ENCODE data around the gene BHLHE23. TPM values are rescaled to one million over a fixed set of nuclear protein-coding genes. Genes with fewer than 3 reads are reported as not detected.

Gene BHLHE23
- total RNA-seq, 1 donor from 2014 or later: not detected

DNA sequence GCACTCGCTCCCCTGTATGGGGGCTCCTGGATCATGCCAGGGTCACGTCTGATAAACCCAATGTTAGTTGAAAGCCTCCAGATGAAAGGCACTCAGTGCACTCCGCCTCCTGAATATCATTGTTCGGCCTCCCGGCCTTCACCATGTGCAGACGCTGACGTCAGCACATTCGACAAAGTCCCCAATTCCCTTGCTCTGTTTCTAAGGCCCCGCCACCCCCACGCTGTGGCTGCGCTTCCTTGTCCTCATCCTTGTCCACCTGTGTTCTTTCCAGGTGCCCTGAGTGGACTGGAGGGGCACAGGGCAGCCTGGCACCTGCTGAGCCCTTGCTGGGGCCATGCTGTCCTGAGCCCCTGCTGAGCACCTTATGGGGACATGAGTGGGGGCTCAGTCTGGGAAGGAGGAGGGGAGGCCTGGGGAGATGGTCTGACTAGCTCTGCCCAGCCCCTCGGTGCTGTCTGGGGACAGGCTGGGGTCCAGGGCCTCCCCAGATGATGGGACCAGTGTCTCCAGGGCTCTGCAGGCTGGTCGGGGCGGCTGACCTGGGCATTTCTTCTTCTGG, 9.8 kb upstream of the BHLHE23 start:
- TF ChIP-seq, protein P1, sequence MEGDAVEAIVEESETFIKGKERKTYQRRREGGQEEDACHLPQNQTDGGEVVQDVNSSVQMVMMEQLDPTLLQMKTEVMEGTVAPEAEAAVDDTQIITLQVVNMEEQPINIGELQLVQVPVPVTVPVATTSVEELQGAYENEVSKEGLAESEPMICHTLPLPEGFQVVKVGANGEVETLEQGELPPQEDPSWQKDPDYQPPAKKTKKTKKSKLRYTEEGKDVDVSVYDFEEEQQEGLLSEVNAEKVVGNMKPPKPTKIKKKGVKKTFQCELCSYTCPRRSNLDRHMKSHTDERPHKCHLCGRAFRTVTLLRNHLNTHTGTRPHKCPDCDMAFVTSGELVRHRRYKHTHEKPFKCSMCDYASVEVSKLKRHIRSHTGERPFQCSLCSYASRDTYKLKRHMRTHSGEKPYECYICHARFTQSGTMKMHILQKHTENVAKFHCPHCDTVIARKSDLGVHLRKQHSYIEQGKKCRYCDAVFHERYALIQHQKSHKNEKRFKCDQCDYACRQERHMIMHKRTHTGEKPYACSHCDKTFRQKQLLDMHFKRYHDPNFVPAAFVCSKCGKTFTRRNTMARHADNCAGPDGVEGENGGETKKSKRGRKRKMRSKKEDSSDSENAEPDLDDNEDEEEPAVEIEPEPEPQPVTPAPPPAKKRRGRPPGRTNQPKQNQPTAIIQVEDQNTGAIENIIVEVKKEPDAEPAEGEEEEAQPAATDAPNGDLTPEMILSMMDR (IDR thresholded peaks at IDR 0.05): no peak
- peaks cover 41% of the 10 kb centered on the region for H3K27me3 Mint-ChIP-seq (ENCODE audit: low read depth)
- no peak overlapping the region for H3K4me3 Mint-ChIP-seq (ENCODE audit: unreplicated experiment)
- H3K9me3 Mint-ChIP-seq (ENCODE audit: low read depth): peaks cover 12% of the 10 kb centered on the region
- H3K27ac Mint-ChIP-seq (ENCODE audit: unreplicated experiment): no peak overlapping the region
- H3K36me3 Mint-ChIP-seq (ENCODE audit: low read depth): peaks cover 7% of the 10 kb centered on the region
- H3K4me1 Mint-ChIP-seq (ENCODE audit: low read depth): peaks cover 5% of the 10 kb centered on the region
- peak; percentile 60 for DNase-seq (ENCODE audit: low spot score)

DNA sequence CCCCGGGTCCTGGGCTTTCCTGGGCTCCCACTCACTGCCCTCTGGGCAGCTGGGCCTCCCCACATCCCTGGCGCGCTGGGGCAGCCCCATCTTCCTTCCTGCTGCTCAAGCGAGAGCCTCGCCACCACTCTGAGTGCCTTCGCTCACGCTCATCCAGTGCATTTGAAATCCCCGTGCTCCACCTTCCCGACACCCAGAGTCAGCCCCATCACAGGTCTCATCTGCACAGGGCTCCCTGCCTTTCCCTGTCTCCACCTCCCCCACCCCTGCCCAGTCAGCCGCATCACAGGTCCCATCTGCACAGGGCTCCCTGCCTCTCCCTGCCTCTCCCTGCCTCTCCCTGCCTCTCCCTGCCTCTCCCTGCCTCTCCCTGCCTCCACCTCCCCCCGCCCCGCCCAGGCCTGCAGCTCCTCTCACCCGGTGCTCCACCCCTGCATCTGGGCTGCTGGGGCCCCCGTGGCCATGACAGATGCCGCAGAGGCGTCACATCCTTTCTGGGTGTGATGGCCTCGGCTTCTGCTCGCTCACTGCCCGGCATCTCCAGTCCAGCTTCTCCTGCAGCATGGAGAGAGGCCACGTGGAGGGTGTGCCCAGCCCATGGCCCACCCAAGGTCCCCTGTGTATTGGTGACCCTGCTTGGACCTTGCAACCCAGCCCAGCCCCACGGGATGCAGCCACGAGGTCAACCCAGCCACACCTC, 9.0 kb upstream of the BHLHE23 start:
- Mint-ChIP-seq H3K27ac (ENCODE audit: unreplicated experiment) (no peak overlapping the region), H3K4me1 (ENCODE audit: low read depth) (peaks cover 5% of the 10 kb centered on the region), H3K36me3 (ENCODE audit: low read depth) (peaks cover 7% of the 10 kb centered on the region), H3K27me3 (ENCODE audit: low read depth) (peaks cover 38% of the 10 kb centered on the region), H3K4me3 (ENCODE audit: unreplicated experiment) (no peak overlapping the region), H3K9me3 (ENCODE audit: low read depth) (peaks cover 12% of the 10 kb centered on the region)
- DNase-seq (ENCODE audit: low spot score): peak; percentile 91
- TF ChIP-seq, protein P1 (IDR thresholded peaks at IDR 0.05): no peak

DNA sequence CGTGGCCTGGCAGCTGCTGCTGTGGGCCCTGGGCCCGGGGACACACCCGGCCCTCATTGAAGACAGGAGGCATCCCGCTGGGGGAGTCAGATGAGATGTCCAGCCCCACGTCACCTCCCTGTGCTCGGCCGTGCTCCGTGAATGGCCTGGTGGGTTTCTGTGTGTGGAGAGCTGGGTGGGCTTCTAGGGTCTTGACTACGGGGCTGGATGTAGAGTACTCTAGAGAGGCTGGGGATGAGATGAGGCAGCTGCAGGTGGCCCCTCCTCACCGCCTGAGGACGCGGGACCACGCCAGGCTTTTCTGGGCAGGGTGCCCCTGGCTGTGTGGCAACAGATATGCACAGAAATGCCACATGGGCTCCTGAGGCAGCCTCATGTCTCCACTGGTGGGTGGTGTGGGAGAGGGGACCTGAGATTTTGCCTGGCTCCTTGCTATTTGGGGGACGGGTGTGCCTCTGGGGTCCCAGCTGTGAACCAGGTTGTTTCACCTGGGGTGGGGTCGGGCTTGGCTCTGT, 8.4 kb upstream of the BHLHE23 start:
- Mint-ChIP-seq H3K27ac (ENCODE audit: unreplicated experiment) (no peak overlapping the region), H3K36me3 (ENCODE audit: low read depth) (peaks cover 9% of the 10 kb centered on the region), H3K27me3 (ENCODE audit: low read depth) (peaks cover 37% of the 10 kb centered on the region), H3K4me3 (ENCODE audit: unreplicated experiment) (no peak overlapping the region), H3K9me3 (ENCODE audit: low read depth) (peaks cover 12% of the 10 kb centered on the region), H3K4me1 (ENCODE audit: low read depth) (peaks cover 5% of the 10 kb centered on the region)
- TF ChIP-seq, protein P1 (IDR thresholded peaks at IDR 0.05): no peak
- DNase-seq (ENCODE audit: low spot score): peak; percentile 77

DNA sequence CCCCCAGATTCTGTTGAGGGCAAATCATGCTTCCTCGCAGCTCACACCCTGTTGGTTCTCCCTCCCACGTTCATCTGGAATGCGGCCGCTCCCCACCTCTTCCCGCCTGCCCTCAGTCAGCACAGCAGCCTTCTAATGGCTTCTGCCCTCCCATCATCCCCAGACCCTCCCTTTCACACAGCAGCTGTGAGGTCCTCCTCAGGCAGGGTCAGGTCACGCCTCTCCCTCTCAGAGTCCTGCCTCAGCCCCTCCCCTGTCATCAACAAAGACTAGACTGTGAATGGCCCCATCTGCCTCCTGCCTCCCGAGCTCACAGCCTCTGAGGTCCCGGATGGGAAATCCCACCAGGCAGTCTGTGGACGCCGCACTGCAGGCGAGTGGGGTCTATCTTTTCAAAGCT, 7.9 kb upstream of the BHLHE23 start:
- Mint-ChIP-seq H3K4me1 (ENCODE audit: low read depth) (peaks cover 5% of the 10 kb centered on the region), H3K27me3 (ENCODE audit: low read depth) (peaks cover 37% of the 10 kb centered on the region), H3K9me3 (ENCODE audit: low read depth) (peaks cover 12% of the 10 kb centered on the region), H3K4me3 (ENCODE audit: unreplicated experiment) (peak overlapping the region; percentile 42), H3K27ac (ENCODE audit: unreplicated experiment) (no peak overlapping the region), H3K36me3 (ENCODE audit: low read depth) (peaks cover 9% of the 10 kb centered on the region)
- TF ChIP-seq, protein P1 (IDR thresholded peaks at IDR 0.05): no peak
- DNase-seq (ENCODE audit: low spot score): no peak

DNA sequence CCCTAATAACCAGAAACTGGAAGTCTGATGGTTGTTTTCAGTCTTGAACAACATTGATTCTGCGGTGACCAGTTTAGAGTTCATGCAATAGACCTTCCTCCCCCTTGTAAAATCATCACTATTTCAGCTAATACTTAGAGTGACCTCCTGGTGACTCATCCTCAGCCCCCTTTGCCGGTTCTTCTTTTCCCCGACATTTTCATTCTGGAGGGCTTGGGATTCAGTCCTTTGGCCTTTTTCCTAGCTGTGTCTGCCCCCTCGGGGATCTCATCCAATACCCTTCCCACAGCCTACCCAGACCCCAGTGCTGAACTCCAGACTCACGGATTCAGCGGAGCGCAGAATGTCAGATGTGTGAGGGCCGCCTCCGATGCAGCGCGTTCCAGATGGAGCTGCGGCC, 7.5 kb upstream of the BHLHE23 start:
- no peak overlapping the region for H3K27ac Mint-ChIP-seq (ENCODE audit: unreplicated experiment)
- H3K36me3 Mint-ChIP-seq (ENCODE audit: low read depth): peaks cover 9% of the 10 kb centered on the region
- peaks cover 5% of the 10 kb centered on the region for H3K4me1 Mint-ChIP-seq (ENCODE audit: low read depth)
- no peak for DNase-seq (ENCODE audit: low spot score)
- TF ChIP-seq, protein P1 (IDR thresholded peaks at IDR 0.05): no peak
- peaks cover 12% of the 10 kb centered on the region for H3K9me3 Mint-ChIP-seq (ENCODE audit: low read depth)
- peaks cover 33% of the 10 kb centered on the region for H3K27me3 Mint-ChIP-seq (ENCODE audit: low read depth)
- H3K4me3 Mint-ChIP-seq (ENCODE audit: unreplicated experiment): no peak overlapping the region

Data from chondrocyte (in vitro differentiated cells).